T-helper 9 cell (primary cell): ENCODE measurements around the gene GRM3.

Source experiments
- DNase-seq: peaks from one replicate; pipeline ENCODE4 v3.0.0-alpha.2; 2020

Gene GRM3

DNA sequence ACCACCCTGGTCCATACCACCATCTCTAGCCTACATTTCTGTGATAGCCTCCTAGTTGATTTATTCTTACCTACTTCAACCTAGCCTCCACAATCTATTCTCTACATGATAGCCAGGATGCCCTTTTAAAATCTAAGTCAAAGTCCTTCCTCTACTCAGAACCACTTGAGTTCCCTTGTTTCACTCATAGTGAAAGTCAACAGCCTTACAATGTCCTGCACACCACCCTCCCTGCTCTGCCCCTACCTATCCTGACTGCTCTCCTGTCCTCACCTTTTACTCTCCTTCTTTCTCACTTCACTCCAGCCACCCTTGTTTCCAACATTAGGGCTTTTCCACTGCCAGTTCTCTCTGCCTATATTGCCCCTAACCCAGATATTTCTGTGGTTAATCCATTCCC, 146.7 kb downstream of the GRM3 start:
- no peak for DNase-seq

DNA sequence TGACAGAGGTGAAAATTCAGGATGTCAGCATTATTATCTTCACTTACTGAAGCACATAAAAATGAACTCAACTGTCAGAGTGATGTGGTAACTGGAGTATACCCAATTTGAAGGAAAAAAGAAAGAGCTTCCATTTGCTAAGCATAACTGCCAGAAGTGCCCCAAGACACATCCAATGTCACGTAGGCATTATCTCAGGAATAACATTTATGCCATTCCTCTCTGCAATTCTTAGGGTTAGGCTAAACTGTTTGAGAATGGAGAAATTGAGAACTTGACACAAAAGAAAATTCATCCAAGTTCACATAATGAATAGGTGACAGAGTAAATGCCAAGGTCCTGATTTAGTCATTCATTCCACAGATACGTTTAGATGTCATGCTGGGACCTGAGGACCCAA, 148.6 kb downstream of the GRM3 start:
- DNase-seq, result no peak

DNA sequence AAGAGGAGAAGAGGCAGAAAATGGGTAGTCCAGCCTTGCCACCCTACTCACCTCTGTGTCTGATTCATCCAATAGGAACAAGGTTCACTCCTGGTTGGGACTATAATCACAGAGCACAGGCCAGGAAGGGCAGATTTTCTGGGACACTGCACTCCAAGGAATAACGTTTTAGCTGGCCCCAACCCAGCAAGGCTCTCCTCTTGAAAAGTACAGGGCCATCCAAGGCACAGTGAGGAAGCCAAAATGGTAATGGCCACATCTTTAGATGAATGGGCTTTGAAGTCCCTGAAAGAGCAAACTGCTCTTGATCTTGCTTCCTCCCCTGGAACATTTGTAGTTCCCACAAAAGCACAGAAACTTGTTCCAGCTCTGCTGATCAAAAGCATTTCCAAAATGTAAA, 149.4 kb downstream of the GRM3 start:
- no peak for DNase-seq

DNA sequence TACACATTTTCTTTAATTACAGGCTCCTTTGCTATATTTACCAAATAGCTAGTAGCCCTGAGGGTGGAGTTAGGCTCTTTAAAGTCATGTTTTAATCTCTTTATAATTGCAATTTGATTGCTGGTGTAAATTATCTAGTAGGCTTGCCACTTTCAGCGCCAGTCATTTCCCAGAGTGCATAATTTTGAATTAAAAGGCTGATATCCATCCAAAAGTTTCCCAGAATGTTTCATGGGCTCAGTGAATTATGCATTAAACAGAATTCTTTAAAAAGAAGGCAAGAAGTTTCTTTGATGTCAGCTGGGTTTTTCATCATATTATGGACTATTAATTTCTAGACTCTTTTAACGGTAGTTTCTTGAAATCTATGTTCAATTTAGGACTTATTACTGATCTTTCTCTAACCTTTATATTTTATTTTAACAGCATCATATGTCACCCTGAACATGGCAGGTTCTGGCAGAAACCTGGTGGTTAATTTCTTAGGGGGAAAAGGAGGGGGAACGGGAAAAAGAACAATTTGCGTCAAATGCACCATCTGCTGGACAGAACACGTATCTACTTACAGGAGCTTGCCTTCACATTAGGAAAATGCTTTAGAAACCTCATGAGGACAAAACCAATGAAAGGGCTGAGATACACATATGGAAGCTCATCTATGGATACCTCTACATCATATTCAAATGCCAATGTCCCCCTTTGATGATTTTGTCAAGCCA, 171.1 kb downstream of the GRM3 start:
- no peak for DNase-seq

DNA sequence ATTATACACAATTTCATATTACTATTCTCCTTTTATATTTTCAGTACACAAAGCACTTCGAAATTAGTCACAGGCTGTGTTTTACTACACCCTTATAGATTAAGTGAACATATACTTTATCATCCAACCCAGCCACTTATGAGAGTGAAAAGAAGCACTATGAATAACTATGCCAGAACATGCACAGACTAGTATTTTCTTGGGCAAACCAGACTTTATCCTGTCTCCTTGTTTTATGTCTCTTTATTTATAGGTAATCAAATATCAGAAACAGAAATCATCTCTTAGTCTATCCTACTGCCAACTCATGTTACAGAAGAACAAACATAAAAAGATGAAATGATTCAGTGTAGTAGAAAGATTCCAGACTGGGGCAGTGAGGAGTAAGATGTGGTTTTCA, 171.8 kb downstream of the GRM3 start:
- no peak for DNase-seq

DNA sequence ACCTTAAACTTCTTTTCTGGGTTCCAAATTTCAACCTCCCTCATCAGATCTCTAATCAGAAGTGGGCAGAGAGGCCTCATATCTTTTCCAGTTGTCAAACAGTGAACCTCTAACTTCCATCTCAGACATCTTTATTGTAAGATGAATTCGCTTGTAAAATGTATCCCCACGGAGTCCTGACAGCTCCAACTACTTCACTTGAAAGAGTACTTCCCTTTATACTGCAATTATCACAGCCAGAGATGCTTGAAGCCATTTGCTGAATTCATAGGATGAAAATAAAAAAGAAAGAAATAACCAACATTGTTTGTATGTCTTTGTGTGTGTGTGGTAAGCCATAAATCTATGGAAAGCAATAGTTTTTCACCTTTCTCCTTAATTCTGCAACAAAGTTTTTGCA, 175.2 kb downstream of the GRM3 start:
- DNase-seq, result no peak

DNA sequence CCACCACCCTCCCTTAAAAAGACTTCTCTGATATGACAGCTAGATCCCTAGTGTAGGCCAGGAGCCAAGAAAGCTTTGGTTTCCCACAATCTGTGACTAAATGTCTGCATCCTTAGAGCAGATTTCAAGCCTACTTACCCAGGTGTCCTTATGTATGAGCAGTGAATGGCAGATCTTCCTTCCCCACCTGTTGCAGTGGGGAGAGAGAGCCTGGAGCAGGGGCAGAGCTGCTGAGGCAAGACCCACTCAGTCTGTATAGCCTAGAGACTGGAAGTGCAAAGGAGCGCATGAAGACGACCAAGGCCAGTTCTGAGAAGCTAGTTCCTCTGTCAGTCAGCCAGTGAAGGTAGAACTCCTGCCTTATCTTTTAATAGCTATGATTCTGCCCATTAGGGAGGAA, 180.1 kb downstream of the GRM3 start:
- DNase-seq, result no peak

DNA sequence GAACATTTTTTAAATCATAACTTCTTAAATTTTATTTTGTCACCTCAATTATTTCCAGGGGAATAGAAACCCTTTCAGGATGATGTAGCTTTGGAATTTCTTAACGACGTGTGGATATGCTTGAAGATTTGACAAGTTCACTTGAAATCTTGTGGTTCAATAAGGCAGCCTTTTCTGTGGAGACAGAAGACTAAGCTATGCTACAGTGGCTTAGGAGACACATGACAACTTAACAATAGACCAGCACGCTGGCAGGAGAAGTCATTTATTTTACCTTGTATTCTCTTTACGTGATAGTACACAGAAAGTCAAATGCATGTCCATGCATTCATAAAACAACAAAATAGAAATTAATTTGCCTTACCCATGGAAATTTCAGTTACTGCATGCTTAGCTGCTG, 181.6 kb downstream of the GRM3 start:
- no peak for DNase-seq

DNA sequence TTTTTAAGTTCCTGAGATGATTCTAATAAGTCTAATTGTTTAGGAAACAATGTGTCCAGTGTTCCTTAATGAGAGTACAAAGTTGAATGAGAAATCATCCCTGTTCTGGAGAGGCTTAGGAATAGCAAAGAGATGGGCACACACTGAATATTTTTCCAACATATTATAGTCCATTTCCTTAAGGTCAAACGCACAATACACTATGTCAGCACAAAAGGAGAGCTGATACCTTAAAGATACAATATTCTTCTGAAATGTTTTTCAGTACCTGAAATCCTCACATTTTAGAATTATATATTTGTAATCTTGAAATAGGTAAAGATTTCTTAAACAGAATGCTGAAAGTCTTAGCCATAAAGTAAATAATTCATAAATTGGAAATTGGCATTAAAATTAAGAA, 183.2 kb downstream of the GRM3 start:
- DNase-seq, result no peak

DNA sequence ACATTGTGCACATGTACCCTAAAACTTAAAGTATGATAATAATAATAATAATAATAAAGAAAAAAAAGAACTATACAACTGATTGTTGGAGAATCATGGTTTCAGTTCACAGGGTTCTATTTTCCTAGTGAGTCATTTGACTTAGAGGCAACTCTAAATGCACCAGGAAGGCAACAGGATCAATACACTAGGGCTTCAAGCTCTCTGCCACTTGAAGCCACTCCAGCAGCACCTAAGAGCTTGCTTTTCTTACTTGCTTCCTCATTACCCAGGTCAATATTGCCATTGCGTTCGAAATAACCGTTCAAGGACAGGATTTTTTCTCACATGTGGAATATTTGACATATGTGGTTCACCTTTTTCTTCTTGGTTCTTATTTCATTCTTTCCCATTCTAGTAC, 189.7 kb downstream of the GRM3 start:
- no peak for DNase-seq

DNA sequence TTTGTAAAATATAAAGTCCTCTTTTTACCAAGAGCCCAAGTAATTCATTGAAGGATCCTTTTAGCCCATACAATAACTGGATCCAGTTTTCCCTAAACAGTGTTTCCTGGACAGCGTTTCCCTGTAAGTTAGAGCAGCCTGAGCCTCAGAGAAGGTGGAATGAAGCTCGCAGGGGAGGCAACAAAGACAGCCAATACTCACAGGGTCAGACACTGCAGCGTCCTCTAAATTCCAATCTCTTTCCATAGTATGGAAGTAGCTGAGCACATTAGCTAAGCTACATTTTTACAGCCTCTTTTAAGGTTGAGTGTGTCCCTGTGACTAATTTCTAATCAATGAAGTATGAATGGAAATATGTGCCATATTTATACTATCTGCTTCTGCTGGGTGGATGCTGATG, 193.5 kb downstream of the GRM3 start:
- DNase-seq, result no peak

DNA sequence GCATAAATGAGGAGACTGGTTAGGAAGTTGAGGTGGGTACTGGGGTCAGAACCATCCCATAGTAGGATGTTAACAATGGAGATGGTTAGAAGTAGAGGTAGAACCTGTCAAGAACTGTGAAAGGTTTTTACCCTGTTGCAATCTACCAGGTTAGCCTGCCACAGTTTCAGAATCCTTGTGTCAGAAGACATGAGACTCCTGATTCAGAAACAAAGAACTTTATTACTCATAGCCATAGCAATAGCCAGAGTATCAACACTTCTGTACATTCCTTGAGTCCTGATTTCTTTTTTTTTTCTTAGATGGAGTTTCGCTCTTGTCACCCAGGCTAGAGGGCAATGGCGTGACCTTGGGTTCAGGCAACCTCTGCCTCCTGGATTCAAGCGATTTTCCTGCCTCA, 200.9 kb downstream of the GRM3 start:
- no peak for DNase-seq

DNA sequence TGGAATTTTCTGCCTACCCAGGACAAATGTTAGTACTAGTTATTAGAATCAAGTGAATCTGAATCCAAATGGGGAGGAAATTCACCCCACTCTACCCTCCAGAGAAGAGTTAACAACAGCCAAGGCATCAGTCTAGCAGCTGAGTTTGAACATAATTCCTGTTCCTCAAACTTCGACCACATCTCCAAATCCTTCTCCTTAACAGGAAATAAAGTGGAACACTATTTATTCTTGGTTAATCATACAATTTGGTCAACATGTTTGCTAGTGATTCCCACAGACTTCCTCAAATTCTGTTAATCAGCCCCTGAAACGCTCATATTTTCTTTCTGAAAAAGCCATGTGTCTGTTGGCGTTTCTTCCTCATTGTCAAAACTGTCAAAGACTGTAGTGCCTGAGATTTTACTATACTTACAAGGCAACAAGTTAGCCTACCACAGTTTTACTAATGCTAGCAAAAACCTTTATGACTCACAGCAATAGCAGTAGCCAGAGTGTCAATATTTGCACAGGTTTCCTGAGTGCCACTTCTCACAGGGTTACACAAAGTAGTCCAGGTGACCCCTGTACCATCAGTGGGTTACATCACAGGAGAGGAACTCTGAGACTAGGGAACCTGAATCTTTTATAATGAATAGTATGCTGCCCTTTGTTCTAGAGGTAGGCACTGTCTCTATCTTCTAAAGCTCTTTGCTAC, 202.9 kb downstream of the GRM3 start:
- no peak for DNase-seq

DNA sequence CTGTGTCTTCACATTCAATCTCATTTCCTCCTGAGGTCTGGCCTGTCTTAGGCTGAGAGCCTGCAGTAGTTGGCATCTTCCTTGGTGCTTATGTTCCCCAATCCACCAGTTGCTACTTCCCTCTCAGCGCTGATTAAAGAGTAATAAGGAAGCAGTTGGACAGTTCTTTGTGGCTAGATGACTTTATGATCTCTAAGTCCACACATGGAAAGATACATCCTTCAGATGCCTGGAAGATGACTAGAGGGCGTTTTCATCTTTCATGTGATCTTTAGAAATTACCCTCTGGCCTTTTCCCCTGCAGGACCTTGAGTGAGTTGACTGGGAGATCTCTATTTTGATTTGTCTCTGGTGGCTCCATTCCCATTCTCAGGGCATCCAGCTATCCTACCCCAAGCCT, 204.5 kb downstream of the GRM3 start:
- no peak for DNase-seq

DNA sequence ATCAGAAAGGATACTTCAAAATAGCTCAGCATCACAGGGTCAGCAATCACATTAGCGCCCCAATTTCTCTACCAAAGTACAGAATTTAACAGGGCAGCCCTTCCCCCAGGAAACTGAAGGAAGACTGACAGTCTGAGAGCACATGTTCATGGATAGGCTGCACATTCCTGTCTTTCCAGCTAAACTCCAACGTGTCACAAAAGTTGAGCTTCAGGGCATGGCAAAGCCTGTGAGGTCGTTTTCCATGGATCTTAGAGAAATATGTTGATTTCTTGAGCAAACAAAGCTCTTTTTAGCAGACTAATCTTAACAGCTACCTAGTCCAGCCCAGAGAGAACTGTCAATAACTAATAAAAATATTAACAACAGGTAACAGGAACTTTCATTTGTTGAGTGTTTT, 207.9 kb downstream of the GRM3 start:
- DNase-seq, result no peak

DNA sequence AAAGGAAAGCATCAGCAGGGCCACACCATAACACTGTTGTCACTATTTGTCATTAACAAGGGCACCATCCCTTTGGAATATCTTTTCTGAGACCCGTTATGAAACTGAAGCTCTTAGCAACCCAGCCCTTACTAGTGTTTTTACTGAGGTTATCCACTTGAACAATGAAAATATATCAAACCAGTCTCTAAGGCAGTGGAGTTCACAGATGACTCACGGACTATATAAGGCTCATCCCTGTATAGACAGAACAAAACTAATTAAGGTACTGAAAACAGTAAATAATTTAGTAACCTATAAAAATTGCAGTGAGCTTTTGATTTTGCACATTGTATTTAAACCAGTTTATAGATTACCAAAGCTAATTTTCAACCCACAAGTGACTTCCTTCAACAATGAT, 219.7 kb downstream of the GRM3 start:
- DNase-seq, result no peak

DNA sequence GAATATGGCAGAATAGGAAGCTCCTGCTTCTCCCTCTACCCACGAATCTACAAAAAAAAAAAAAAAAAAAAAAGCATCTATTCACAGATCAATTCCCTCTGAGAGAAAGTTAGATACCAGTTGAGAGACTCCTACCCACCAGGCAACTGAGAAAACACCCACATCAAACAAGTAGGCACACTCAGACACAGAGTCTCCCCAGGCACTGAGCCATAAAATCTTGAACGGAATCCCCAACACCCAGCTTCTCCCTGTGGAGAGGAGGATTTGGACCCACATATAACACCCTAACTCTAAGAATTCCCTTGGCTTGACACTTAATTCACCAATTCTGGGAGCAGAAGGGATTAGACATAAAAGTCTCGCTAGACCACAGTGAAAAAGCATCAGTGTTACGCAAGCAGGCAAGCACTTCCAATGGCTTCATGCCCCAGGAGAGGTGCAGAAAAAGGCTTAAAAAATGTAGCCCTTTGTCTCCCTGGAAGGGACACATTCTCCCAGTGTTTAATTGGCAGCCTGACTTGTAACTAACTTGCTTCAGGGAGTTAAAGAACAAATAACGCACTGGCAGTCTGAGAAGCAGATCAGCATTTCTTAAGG, 223.6 kb downstream of the GRM3 start:
- no peak for DNase-seq

DNA sequence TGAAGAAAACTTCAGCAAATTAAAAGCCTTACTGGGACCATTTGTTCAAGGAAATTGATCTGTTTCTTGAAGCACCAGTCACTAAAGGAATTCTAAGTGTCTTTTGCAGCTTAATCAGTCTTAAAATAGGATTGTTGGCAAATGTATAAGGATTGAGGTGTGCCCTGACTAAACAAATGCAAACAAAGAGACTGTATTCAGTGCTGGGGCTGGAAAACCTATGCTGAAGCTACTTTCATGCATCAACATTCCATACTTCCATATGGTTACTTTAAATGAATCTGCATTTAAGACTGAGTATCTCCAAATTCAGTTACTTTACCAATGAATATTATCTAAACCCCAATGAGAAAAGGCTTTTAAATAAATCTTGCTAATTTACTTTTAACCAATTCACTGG, 232.4 kb downstream of the GRM3 start:
- no peak for DNase-seq

DNA sequence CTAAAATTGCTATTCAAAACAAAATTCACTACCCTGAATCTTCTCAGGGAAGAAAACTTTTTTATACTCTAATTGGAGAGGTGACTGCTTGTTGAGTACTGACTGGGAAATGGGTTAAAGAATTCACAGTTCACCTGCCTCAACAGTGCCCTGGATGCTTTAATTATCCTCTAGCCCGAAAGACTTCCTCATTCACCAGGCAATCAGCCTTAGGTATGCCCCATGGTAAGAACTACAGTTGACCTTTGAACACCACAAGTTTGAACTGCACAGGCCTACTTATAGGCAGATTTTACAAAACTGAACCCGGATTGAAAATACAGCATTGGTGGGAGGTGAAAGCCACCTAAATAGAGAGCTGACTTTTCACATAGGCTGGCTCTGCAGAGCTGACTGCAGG, 240.4 kb downstream of the GRM3 start:
- no peak for DNase-seq

DNA sequence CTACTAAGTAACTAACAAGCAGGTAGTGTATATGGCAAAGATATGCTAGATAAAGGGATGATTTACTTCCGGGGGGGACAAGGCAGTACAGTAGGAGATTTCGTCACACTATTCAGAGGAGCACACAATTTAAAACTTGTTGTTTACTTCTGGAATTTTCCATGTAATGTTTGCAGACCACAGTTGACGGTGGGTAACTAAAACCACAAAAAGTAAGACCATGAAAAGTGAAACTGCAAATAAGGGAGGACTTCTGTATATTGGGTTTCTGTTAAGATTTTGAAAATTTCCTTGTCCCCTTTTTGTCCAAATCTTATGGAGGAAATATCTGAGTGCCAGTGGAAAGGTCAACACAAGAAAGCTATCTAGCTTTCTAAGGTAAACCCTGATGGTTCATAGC, 245.8 kb downstream of the GRM3 start:
- DNase-seq, result no peak

DNA sequence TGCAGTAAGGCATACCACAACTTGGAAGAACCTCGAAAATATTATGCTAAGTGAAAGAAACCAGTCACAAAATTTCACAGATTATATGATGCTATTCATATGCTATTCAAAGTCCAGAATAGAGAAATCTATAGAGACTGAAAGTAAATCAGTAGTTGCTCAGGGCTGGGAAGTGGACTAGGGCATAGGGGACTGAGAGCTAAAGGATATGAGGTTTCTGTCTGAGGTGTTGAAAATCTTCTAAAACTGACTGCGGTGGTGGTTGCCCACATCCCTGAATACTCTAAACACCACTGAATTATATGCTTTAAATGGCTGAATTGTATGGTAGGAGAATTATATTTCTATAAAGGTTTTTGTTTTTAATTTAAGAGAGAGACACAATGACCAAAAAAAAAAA, 254.5 kb downstream of the GRM3 start:
- DNase-seq, result no peak

DNA sequence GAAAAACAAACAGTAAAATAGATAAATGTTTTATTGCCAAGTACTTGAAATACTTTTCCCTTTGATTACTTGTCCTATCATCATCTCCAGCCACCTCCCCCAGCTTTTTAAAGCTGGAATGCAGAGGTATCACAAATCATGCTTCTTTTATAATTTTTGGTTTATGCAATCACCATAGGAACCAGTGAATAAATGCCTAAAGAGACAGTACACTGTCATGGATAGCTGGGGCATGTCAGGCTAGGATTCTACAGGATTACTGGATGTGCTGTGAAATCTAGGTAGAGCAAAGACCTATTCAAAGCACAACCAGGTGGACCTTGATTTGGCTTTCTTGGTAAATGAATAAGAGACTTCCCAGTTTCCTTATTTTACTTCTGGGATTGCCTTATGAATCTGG, 257.2 kb downstream of the GRM3 start:
- DNase-seq, result no peak

DNA sequence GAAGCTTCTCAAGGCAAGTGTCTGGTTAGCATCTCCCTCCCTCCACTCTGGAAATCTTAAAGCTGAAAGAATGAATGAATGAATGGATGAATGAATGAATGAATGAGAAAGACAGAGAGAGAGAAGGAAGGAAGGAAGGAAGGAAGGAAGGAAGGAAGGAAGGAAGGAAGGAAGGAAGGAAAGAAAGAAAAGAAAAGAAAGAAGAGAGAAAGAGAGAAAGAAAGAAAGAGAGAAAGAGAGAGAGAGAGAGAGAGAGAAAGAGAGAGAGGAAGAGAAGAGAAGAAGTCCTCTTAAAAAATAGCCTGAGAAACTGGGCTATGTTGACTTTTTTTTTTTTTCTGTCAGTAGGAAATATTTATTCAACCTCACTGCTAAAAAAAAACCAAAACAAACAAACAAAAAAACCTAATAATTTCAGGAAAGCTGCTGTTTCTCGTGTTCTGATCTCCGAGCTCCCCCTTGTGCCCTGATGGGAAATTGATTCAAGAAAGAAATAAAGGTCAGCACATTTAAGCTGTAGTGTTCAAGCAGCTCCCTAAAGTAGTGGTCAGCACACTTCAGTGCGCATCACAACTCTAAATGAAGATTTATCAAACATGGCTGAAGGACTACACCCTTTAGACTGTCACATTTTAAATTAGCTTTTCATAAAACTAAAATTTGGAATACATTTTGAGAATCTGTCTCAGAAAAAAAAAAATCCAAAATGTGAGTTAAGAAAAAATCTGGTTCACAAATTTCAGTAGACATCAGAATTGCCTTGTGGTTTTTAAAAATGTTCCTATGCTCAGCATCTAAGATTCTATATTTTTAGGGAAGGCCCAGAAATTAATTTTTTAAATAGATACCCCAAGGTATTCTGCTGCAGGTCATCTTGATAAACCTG, 261.5 kb downstream of the GRM3 start:
- no peak for DNase-seq

DNA sequence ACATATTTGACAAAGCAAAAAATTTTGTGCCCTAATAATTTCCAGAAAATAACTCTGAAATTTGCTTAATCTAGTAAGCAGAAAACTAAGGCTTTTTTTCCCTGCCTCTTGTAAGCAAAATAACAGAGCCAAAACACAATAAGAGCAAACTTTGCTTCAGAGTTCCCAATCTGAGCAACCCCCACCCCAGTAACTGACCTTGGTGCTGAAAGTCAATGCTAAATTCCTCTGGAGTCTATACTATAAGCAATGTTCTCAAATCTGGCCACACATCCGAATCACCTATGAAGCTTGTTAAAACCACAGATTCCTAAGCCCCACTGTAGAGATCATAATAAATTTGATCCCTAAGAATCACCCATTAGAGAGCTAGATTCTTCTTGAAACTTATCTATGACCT, 265.2 kb downstream of the GRM3 start:
- no peak for DNase-seq
